ENCODE data around the gene SLC27A3.

GRCh38 chr1:153750026-153750995, 24.9 kb upstream of the SLC27A3 start:
- TF ChIP-seq MAX (IDR thresholded peaks at IDR 0.05) (no peak), POLR2AphosphoS5 (IDR thresholded peaks at IDR 0.05; ENCODE audit: low read depth, low read length) (no peak), CTCF (IDR thresholded peaks at IDR 0.05; ENCODE audit: control extremely low read depth in 1 of 3, insufficient read depth in 1 of 3, low read depth in 1 of 3, low read length in 3 of 3) (peak in 1 of 3 experiments; percentile 12; a peak in 1 of 4 replicates), HDAC6 (IDR thresholded peaks at IDR 0.05; ENCODE audit: low read depth, low read length) (no peak), SP1 (IDR thresholded peaks at IDR 0.05; ENCODE audit: low read depth, low read length) (no peak), ZNF274 (IDR thresholded peaks at IDR 0.05; ENCODE audit: borderline replicate concordance, extremely low read depth, low read length) (no peak), ATF3 (IDR thresholded peaks at IDR 0.05; ENCODE audit: insufficient read depth, low read depth, low read length) (no peak)

All from H1 (cell line).